HepG2 (cell line): Measurements from ENCODE around the gene MFSD11. TPM values are rescaled to one million over a fixed set of nuclear protein-coding genes. Genes with fewer than 3 reads are reported as not detected.

ENCODE experiments used
- AHDC1 ChIP-seq: sonication (generic); formaldehyde crosslinking; IDR thresholded peaks from 2 replicates; pipeline ENCODE4 v1.5.1; 2020; ENCODE audit warnings: mild to moderate bottlenecking, missing genetic modification reagents, borderline replicate concordance
- RARG ChIP-seq: sonication (generic); formaldehyde crosslinking; IDR thresholded peaks from 2 replicates; pipeline ENCODE4 v1.4.0; 2020; ENCODE audit warnings: low read depth, mild to moderate bottlenecking, missing genetic modification reagents
- ZFY ChIP-seq: sonication (generic); formaldehyde crosslinking; IDR thresholded peaks from 2 replicates; pipeline ENCODE4 v1.4.0; 2020; ENCODE audit warnings: missing genetic modification reagents
- ZKSCAN1 ChIP-seq: fragments of 150-350 bp; IDR thresholded peaks from 2 replicates; pipeline ENCODE4 v1.6.1; 2014; ENCODE audit warnings: low read length
- ZNF142 ChIP-seq: sonication (generic); formaldehyde crosslinking; IDR thresholded peaks from 2 replicates; pipeline ENCODE4 v1.4.0; 2020; ENCODE audit warnings: missing genetic modification reagents
- ZNF230 ChIP-seq: sonication (generic); formaldehyde crosslinking; IDR thresholded peaks from 2 replicates; pipeline ENCODE4 v1.4.0; 2020; ENCODE audit warnings: mild to moderate bottlenecking, missing genetic modification reagents
- ZNF484 ChIP-seq: sonication (generic); formaldehyde crosslinking; IDR thresholded peaks from 2 replicates; pipeline ENCODE4 v1.5.1; 2020; ENCODE audit warnings: mild to moderate bottlenecking, low read depth, missing genetic modification reagents, borderline replicate concordance
- ZNF670 ChIP-seq: sonication (generic); formaldehyde crosslinking; IDR thresholded peaks from 2 replicates; pipeline ENCODE4 v1.8.0; 2022; ENCODE audit warnings: mild to moderate bottlenecking, missing genetic modification reagents, borderline replicate concordance
- ZNF772 ChIP-seq: sonication (generic); formaldehyde crosslinking; IDR thresholded peaks from 2 replicates; pipeline ENCODE4 v1.5.0; 2020; ENCODE audit warnings: mild to moderate bottlenecking, missing genetic modification reagents
- polyA plus RNA-seq, 8 experiments: library from polyadenylated mRNA; depleted of rRNA in 3 of 8; stranded (reverse) in 7 of 8; unstranded in 1 of 8; fragments of >200 nt; fragmentation: Illumina TruSeq in 4 of 8; extraction: Trizol in 4 of 8; gene quantifications; 2 replicates each; pipeline versions ENCODE4 v1.2.1 to v1.2.3, GENCODE V29; 2011 to 2016; ENCODE audit warnings: low read depth in 4 of 8, missing spikeins in 1 of 8, mixed read lengths in 1 of 8; ENCODE audit not compliant: insufficient read depth in 1 of 8
- total RNA-seq, 5 experiments: library from RNA; depleted of rRNA; stranded (reverse); fragments of >200 nt; fragmentation: Illumina TruSeq; extraction: Trizol; gene quantifications; 2 replicates each; pipeline ENCODE4 v1.2.3, GENCODE V29; 2016; ENCODE audit warnings: low read depth in 1 of 5
- TF ChIP-seq, protein P1 (sequence below): sonication (generic); formaldehyde crosslinking; IDR thresholded peaks from 2 replicates; pipeline ENCODE4 v1.5.1; 2020; ENCODE audit warnings: missing genetic modification reagents, mild to moderate bottlenecking, borderline replicate concordance
- TF ChIP-seq, protein P2 (sequence below): sonication (generic); formaldehyde crosslinking; IDR thresholded peaks from 2 replicates; pipeline ENCODE4 v1.5.0; 2020; ENCODE audit warnings: missing genetic modification reagents, mild to moderate bottlenecking, borderline replicate concordance

MFSD11 gene
- total and polyA plus RNA-seq, 2 of the 13 experiments (the other 11 are each of a cell fraction or from before 2014, with no cell fraction given) = 26.1 to 36.3 TPM

- TF ChIP-seq, protein P1, sequence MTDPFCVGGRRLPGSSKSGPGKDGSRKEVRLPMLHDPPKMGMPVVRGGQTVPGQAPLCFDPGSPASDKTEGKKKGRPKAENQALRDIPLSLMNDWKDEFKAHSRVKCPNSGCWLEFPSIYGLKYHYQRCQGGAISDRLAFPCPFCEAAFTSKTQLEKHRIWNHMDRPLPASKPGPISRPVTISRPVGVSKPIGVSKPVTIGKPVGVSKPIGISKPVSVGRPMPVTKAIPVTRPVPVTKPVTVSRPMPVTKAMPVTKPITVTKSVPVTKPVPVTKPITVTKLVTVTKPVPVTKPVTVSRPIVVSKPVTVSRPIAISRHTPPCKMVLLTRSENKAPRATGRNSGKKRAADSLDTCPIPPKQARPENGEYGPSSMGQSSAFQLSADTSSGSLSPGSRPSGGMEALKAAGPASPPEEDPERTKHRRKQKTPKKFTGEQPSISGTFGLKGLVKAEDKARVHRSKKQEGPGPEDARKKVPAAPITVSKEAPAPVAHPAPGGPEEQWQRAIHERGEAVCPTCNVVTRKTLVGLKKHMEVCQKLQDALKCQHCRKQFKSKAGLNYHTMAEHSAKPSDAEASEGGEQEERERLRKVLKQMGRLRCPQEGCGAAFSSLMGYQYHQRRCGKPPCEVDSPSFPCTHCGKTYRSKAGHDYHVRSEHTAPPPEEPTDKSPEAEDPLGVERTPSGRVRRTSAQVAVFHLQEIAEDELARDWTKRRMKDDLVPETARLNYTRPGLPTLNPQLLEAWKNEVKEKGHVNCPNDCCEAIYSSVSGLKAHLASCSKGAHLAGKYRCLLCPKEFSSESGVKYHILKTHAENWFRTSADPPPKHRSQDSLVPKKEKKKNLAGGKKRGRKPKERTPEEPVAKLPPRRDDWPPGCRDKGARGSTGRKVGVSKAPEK (CRISPR knock-in tag) = 0 out of 2 replicates have a peak, but pooled peaks have one; percentile 74
- TF ChIP-seq ZNF142 (CRISPR knock-in tag) (no peak), AHDC1 (0 out of 2 replicates have a peak, but pooled peaks have one; percentile 44), ZFY (CRISPR knock-in tag) (peak; percentile 33; the same call in 1 of the 2 replicates), ZKSCAN1 (no peak), ZNF670 (peak; percentile 61; the same call in 1 of the 2 replicates), ZNF230 (CRISPR knock-in tag) (no peak), RARG (CRISPR knock-in tag) (no peak), ZNF772 (peak; percentile 66; the same call in 1 of the 2 replicates), ZNF484 (CRISPR knock-in tag) (no peak)
- TF ChIP-seq, protein P2, sequence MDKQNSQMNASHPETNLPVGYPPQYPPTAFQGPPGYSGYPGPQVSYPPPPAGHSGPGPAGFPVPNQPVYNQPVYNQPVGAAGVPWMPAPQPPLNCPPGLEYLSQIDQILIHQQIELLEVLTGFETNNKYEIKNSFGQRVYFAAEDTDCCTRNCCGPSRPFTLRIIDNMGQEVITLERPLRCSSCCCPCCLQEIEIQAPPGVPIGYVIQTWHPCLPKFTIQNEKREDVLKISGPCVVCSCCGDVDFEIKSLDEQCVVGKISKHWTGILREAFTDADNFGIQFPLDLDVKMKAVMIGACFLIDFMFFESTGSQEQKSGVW (CRISPR knock-in tag) = no peak
These were observed 40.9 kb upstream of the MFSD11 start (continued) for GRCh38 chr17:76696763-76697701.
